ENCODE measurements around the gene LZTR1. TPM values are rescaled to one million over a fixed set of nuclear protein-coding genes. Genes with fewer than 3 reads are reported as not detected.
A peak's percentile ranks its signal among the peaks of the same experiment; 100 is the strongest.

Gene LZTR1
- total and polyA plus RNA-seq, 2 donors from 2014 or later, result 24.3 to 66.4 TPM

GRCh38 chr22:20956258-20957101 is 25.6 kb upstream of the LZTR1 start:
- H3K9ac ChIP-seq (ENCODE audit: low read length in 3 of 3), result peak overlapping the region in 1 of 3 donors; percentile 61
- H3K4me3 ChIP-seq (ENCODE audit: low read length in 3 of 3), result peak overlapping the region in 2 of 3 donors; percentile 56 to 67
- H3K27ac ChIP-seq (ENCODE audit: low read depth in 2 of 2, low read length in 2 of 2), result peak overlapping the region; percentile 41 to 51
- H3K27me3 ChIP-seq (ENCODE audit: control insufficient read depth, insufficient read depth, low read length), result no peaks in the 10 kb centered on the region
- intact Hi-C loops (cut with DNase I), result no loop called here
- DNase-seq (peak in 3 of 5 donors; percentile 41 to 59 (median 55)), FAIRE-seq (no peak)
- no peak for TF ChIP-seq CTCF (IDR thresholded peaks at IDR 0.05; ENCODE audit: borderline replicate concordance, extremely low read depth, insufficient read depth)
- no peaks in the 10 kb centered on the region for H3K9me3 ChIP-seq (ENCODE audit: control insufficient read depth in 2 of 3, insufficient read depth in 1 of 3, low read length in 3 of 3)
- peaks cover 0 to 11% (median 3%) of the 10 kb centered on the region in 3 donors for H3K36me3 ChIP-seq (ENCODE audit: control insufficient read depth in 2 of 3, insufficient read depth in 3 of 3, low read length in 3 of 3)
- H3K4me1 ChIP-seq (ENCODE audit: control insufficient read depth in 2 of 3, insufficient read depth in 2 of 3, low read depth in 1 of 3, low read length in 3 of 3), result peaks cover 0 to 17% (median 9%) of the 10 kb centered on the region in 3 donors

GRCh38 chr22:20957102-20957682 is 24.9 kb upstream of the LZTR1 start:
- H3K27ac ChIP-seq (ENCODE audit: low read depth in 2 of 2, low read length in 2 of 2), result peak overlapping the region; percentile 17 to 51
- peaks cover 0 to 15% (median 6%) of the 10 kb centered on the region in 3 donors for H3K4me1 ChIP-seq (ENCODE audit: control insufficient read depth in 2 of 3, insufficient read depth in 2 of 3, low read depth in 1 of 3, low read length in 3 of 3)
- DNase-seq (peak in 3 of 5 donors; percentile 39 to 82 (median 60)), FAIRE-seq (no peak)
- H3K36me3 ChIP-seq (ENCODE audit: control insufficient read depth in 2 of 3, insufficient read depth in 3 of 3, low read length in 3 of 3), result peaks cover 0 to 11% (median 3%) of the 10 kb centered on the region in 3 donors
- peak overlapping the region; percentile 26 to 67 (median 56) for H3K4me3 ChIP-seq (ENCODE audit: low read length in 3 of 3)
- no peaks in the 10 kb centered on the region for H3K9me3 ChIP-seq (ENCODE audit: control insufficient read depth in 2 of 3, insufficient read depth in 1 of 3, low read length in 3 of 3)
- H3K27me3 ChIP-seq (ENCODE audit: control insufficient read depth, insufficient read depth, low read length), result no peaks in the 10 kb centered on the region
- TF ChIP-seq CTCF (IDR thresholded peaks at IDR 0.05; ENCODE audit: borderline replicate concordance, extremely low read depth, insufficient read depth), result no peak
- H3K9ac ChIP-seq (ENCODE audit: low read length in 3 of 3), result peak overlapping the region in 1 of 3 donors; percentile 61
- intact Hi-C loops (cut with DNase I), result no loop called here

GRCh38 chr22:20957683-20958431 is 24.2 kb upstream of the LZTR1 start:
- Histone ChIP-seq H3K4me3 (ENCODE audit: low read length in 3 of 3) (peak overlapping the region in 2 of 3 donors; percentile 56 to 67), H3K4me1 (ENCODE audit: control insufficient read depth in 2 of 3, insufficient read depth in 2 of 3, low read depth in 1 of 3, low read length in 3 of 3) (peaks cover 0 to 9% (median 0%) of the 10 kb centered on the region in 3 donors), H3K27ac (ENCODE audit: low read depth in 2 of 2, low read length in 2 of 2) (peak overlapping the region in 1 of 2 donors; percentile 51), H3K9me3 (ENCODE audit: control insufficient read depth in 2 of 3, insufficient read depth in 1 of 3, low read length in 3 of 3) (no peaks in the 10 kb centered on the region), H3K36me3 (ENCODE audit: control insufficient read depth in 2 of 3, insufficient read depth in 3 of 3, low read length in 3 of 3) (peaks cover 0 to 11% (median 3%) of the 10 kb centered on the region in 3 donors), H3K9ac (ENCODE audit: low read length in 3 of 3) (peak overlapping the region in 1 of 3 donors; percentile 61), H3K27me3 (ENCODE audit: control insufficient read depth, insufficient read depth, low read length) (no peaks in the 10 kb centered on the region)
- no peak for FAIRE-seq
- no peak for TF ChIP-seq CTCF (IDR thresholded peaks at IDR 0.05; ENCODE audit: borderline replicate concordance, extremely low read depth, insufficient read depth)
- intact Hi-C loops (cut with DNase I), result no loop called here
- DNase-seq, result peak in 2 of 5 donors; percentile 24 to 76

Data from kidney (tissue), 14 donors.